Skin of body (tissue), 2 donors: ENCODE data around the gene TAF5L. TPM values are rescaled to one million over a fixed set of nuclear protein-coding genes. Genes with fewer than 3 reads are reported as not detected.
"Not testable (repeated sequence)": the region's sequence is repeated elsewhere in the genome, so short reads cannot be mapped to it uniquely, and the experiment has no call there.

Experiments used
- DNase-seq: peaks from one replicate; lab custom pipeline; 2025; lab: John Stamatoyannopoulos, UW
- total RNA-seq: library from RNA; depleted of rRNA; stranded (reverse); fragments of >200 nt; gene quantifications from one replicate; pipeline ENCODE4 v1.2.3, GENCODE V29; 2014

TAF5L gene
- total RNA-seq, 1 donor from 2014 or later = 11.1 TPM

- DNase-seq = no peak
Measured at GRCh38 chr1:229642970-229643369, 17.0 kb upstream of the TAF5L start.

GRCh38 chr1:229642376-229642775 is 16.5 kb upstream of the TAF5L start:
- DNase-seq = no peak

GRCh38 chr1:229641306-229641705 is 15.4 kb upstream of the TAF5L start:
- no peak for DNase-seq

GRCh38 chr1:229640455-229640854 is 14.5 kb upstream of the TAF5L start:
- DNase-seq = no peak

- DNase-seq = no peak
Measured at GRCh38 chr1:229637746-229638145, 11.8 kb upstream of the TAF5L start.

GRCh38 chr1:229636042-229636441 is 10.1 kb upstream of the TAF5L start:
- DNase-seq = no peak

- DNase-seq = no peak
Measured at GRCh38 chr1:229631966-229632365, 6.0 kb upstream of the TAF5L start.

- no peak for DNase-seq
Measured at GRCh38 chr1:229631148-229631547, 5.2 kb upstream of the TAF5L start.

- no peak for DNase-seq
Measured at GRCh38 chr1:229629261-229629660, 3.3 kb upstream of the TAF5L start.

- DNase-seq = no peak
Measured at GRCh38 chr1:229627003-229627402, 1.1 kb upstream of the TAF5L start.

GRCh38 chr1:229625071-229625914 is 629 bp downstream of the TAF5L start:
- peak; percentile 14 for DNase-seq

GRCh38 chr1:229624521-229625070 is 1.3 kb downstream of the TAF5L start:
- DNase-seq = no peak

GRCh38 chr1:229623838-229624237 is 2.1 kb downstream of the TAF5L start:
- no peak for DNase-seq

- no peak for DNase-seq
Measured at GRCh38 chr1:229623225-229623624, 2.7 kb downstream of the TAF5L start.

GRCh38 chr1:229622641-229623120 is 3.2 kb downstream of the TAF5L start:
- DNase-seq = not testable (repeated sequence)

- no peak for DNase-seq
Measured at GRCh38 chr1:229621663-229622062, 4.3 kb downstream of the TAF5L start.

- no peak for DNase-seq
Measured at GRCh38 chr1:229620876-229621275, 5.0 kb downstream of the TAF5L start.

GRCh38 chr1:229619614-229620013 is 6.3 kb downstream of the TAF5L start:
- DNase-seq = no peak

GRCh38 chr1:229619002-229619401 is 6.9 kb downstream of the TAF5L start:
- DNase-seq = no peak

- no peak for DNase-seq
Measured at GRCh38 chr1:229617351-229618100, 8.4 kb downstream of the TAF5L start.

GRCh38 chr1:229614701-229615100 is 11.2 kb downstream of the TAF5L start:
- no peak for DNase-seq

- DNase-seq = no peak
Measured at GRCh38 chr1:229613938-229614337, 12.0 kb downstream of the TAF5L start.
